ENCODE data around the gene CDKN1B. TPM values are rescaled to one million over a fixed set of nuclear protein-coding genes. Genes with fewer than 3 reads are reported as not detected.

Gene CDKN1B
- total and polyA plus RNA-seq, 2 of the 4 experiments (the other 2 are of a cell fraction) = 13.9 to 17.4 TPM

DNA sequence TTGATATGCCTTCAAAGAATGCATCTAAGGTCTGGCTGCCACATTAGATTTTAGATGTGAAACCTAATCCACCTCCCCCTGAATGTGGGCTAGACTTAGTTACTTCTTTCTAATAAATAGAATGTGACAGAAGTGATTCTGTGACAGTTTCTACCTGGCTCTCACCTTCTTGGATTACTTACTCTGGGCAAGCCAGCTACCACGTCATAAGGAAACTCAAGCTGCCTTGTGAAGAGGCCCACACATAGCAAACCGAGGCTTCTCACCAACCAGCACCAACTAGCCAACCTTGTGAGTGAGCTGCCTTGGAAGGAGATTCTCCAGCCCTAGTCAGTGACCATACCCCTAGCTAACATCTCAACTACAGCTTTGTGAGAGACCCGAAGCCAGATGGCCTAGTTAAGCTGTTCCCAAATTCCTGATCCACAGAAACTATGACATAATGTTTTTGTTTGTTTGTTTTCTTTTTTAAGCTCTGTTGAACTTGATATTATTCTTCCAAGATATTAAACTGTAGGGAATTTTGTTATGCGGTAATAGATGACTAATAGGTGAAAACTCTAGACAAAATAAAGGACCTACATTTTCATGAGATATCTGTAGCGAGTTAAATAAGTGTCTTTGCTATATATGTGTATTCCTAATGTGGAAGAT is 27.4 kb upstream of the CDKN1B start:
- H2BK120ac ChIP-seq (ENCODE audit: low read depth, low read length) = no peak overlapping the region
- H2BK15ac ChIP-seq (ENCODE audit: low read depth, low read length) = no peak overlapping the region
- 100% methylated on average over 2 of the region's 5 CpGs; no CpG with 5 or more reads in 1 of the 2 experiments for WGBS, 2 experiments (ENCODE audit: extremely low coverage in 2 of 2, insufficient read length in 1 of 2)
- no peak overlapping the region for H2AFZ ChIP-seq (replicated peaks; ENCODE audit: low read length, poor library complexity)
- CTCF ChIA-PET = no interaction called here
- no peak overlapping the region for H2AK9ac ChIP-seq (replicated peaks; ENCODE audit: low read depth, low read length, poor library complexity)
- H3K9me3 ChIP-seq (ENCODE audit: control insufficient read depth, insufficient read depth, low read length) = no peaks in the 10 kb centered on the region
- peaks cover 2% of the 10 kb centered on the region; the same call in 1 of the 2 replicates for H3K4me1 ChIP-seq (ENCODE audit: control insufficient read depth, insufficient read depth, low read length)
- no TSS peak for BruUV-seq (replicated peaks)
- no peaks in the 10 kb centered on the region for H3K79me1 ChIP-seq (ENCODE audit: low read depth in 1 of 2, low read length in 2 of 2)
- TF ChIP-seq, protein P1, sequence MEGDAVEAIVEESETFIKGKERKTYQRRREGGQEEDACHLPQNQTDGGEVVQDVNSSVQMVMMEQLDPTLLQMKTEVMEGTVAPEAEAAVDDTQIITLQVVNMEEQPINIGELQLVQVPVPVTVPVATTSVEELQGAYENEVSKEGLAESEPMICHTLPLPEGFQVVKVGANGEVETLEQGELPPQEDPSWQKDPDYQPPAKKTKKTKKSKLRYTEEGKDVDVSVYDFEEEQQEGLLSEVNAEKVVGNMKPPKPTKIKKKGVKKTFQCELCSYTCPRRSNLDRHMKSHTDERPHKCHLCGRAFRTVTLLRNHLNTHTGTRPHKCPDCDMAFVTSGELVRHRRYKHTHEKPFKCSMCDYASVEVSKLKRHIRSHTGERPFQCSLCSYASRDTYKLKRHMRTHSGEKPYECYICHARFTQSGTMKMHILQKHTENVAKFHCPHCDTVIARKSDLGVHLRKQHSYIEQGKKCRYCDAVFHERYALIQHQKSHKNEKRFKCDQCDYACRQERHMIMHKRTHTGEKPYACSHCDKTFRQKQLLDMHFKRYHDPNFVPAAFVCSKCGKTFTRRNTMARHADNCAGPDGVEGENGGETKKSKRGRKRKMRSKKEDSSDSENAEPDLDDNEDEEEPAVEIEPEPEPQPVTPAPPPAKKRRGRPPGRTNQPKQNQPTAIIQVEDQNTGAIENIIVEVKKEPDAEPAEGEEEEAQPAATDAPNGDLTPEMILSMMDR (conservative IDR thresholded peaks at IDR 0.05; ENCODE audit: low read depth, low read length) = no peak
- no peak for TF ChIP-seq BHLHE40 (IDR thresholded peaks at IDR 0.05; ENCODE audit: low read depth, low read length)
- no peak overlapping the region for H2BK5ac ChIP-seq (ENCODE audit: low read depth, low read length, poor library complexity, severe bottlenecking)
- no peak overlapping the region for H3K4me3 ChIP-seq (ENCODE audit: insufficient read depth, low read depth, low read length)
- H4K8ac ChIP-seq (ENCODE audit: low read depth in 2 of 2, low read length in 2 of 2) = no peak overlapping the region
- H3K4ac ChIP-seq (ENCODE audit: low read depth, low read length) = no peak overlapping the region
- no peak overlapping the region for H3K27ac ChIP-seq (ENCODE audit: insufficient read depth, low read length)
- no peak overlapping the region for H3K14ac ChIP-seq (replicated peaks; ENCODE audit: low read depth, low read length)
- H4K91ac ChIP-seq (ENCODE audit: insufficient read depth, low read depth, low read length) = no peak overlapping the region
- no peak overlapping the region for H2BK20ac ChIP-seq (ENCODE audit: low read depth, low read length)
- POLR2A ChIA-PET (ENCODE audit: unreplicated experiment) = no interaction called here
- H2AK5ac ChIP-seq (ENCODE audit: low read depth, low read length) = no peak overlapping the region
- no peak overlapping the region for H3K56ac ChIP-seq (ENCODE audit: extremely low read depth, insufficient read depth, low read length)
- dilution Hi-C loops (cut with HindIII; ENCODE audit: low sequenced_read_pairs, unreplicated experiment) = no loop called here
- H3K9ac ChIP-seq (ENCODE audit: low read depth, low read length) = no peak overlapping the region
- intact Hi-C loops (cut with micrococcal nuclease) = no loop called here
- no peak for ATAC-seq (ENCODE audit: low read depth)
- H3K18ac ChIP-seq (ENCODE audit: low read depth, low read length) = no peak overlapping the region
- H4K20me1 ChIP-seq (ENCODE audit: insufficient read depth, low read length) = no peaks in the 10 kb centered on the region
- H3K4me2 ChIP-seq (ENCODE audit: low read depth, low read length) = no peak overlapping the region
- in situ Hi-C loops (cut with MboI; ENCODE audit: low sequenced_read_pairs) = no loop called here
- no peaks in the 10 kb centered on the region for H3K36me3 ChIP-seq (ENCODE audit: control insufficient read depth, insufficient read depth, low read length)
- H4K5ac ChIP-seq (ENCODE audit: low read depth, low read length) = no peak overlapping the region
- peaks cover 5% of the 10 kb centered on the region for H3K27me3 ChIP-seq (ENCODE audit: control insufficient read depth, insufficient read depth, low read length)
- peak; percentile 11 for DNase-seq
- no peaks in the 10 kb centered on the region; the same call in 1 of the 2 replicates for H3K9me1 ChIP-seq (ENCODE audit: insufficient read depth, low read length)
- H3K23ac ChIP-seq (ENCODE audit: low read depth, low read length) = no peak overlapping the region
